CD14-positive monocyte (primary cell): ENCODE measurements around the gene IL27RA. TPM values are rescaled to one million over a fixed set of nuclear protein-coding genes. Genes with fewer than 3 reads are reported as not detected.
"Not testable (repeated sequence)": the region's sequence is repeated elsewhere in the genome, so short reads cannot be mapped to it uniquely, and the experiment has no call there.

ENCODE experiments used
- DNase-seq, 3 donors: peaks; one replicate each; pipeline ENCODE4 v3.0.0-alpha.2; 2011 to 2022
- H2AFZ ChIP-seq: 2 replicates; pipeline ENCODE4 v1.6.0; 2012; ENCODE audit warnings: mild to moderate bottlenecking, low read depth, low read length, inconsistent platforms; ENCODE audit not compliant: insufficient read depth, poor library complexity, severe bottlenecking
- H3K27ac ChIP-seq, 2 donors: 1 replicate in 1 of 2; 2 replicates in 1 of 2; pipeline ENCODE4 v1.5.1; 2012 to 2013; ENCODE audit warnings: low read length in 2 of 2, control low read depth in 1 of 2, inconsistent platforms in 1 of 2, low read depth in 1 of 2, mild to moderate bottlenecking in 1 of 2
- H3K27me3 ChIP-seq, 2 donors: one replicate each; pipeline versions ENCODE4 v1.6.0 to v1.6.1; 2011 to 2013; ENCODE audit warnings: low read length in 2 of 2; ENCODE audit not compliant: control insufficient read depth in 2 of 2, insufficient read depth in 2 of 2
- H3K36me3 ChIP-seq, 2 donors: replicated peaks in 1 of 2; 1 replicate in 1 of 2; 2 replicates in 1 of 2; pipeline versions ENCODE4 v1.5.1 to v1.6.1; 2012 to 2013; ENCODE audit warnings: low read length in 2 of 2, control low read depth in 1 of 2, inconsistent platforms in 1 of 2, mild to moderate bottlenecking in 1 of 2; ENCODE audit not compliant: insufficient read depth in 2 of 2, control insufficient read depth in 1 of 2
- H3K4me1 ChIP-seq, 2 donors: 1 replicate in 1 of 2; 2 replicates in 1 of 2; pipeline versions ENCODE4 v1.5.1 to v1.6.1; 2012 to 2013; ENCODE audit warnings: low read length in 2 of 2, control low read depth in 1 of 2, inconsistent platforms in 1 of 2, mild to moderate bottlenecking in 1 of 2, moderate library complexity in 1 of 2; ENCODE audit not compliant: insufficient read depth in 2 of 2, control insufficient read depth in 1 of 2
- H3K4me2 ChIP-seq: replicated peaks from 2 replicates; pipeline ENCODE3; 2012; ENCODE audit warnings: low read length, moderate library complexity, mild to moderate bottlenecking; ENCODE audit not compliant: poor library complexity, severe bottlenecking; ENCODE audit errors: extremely low read depth
- H3K4me3 ChIP-seq, 3 experiments: fragments of 200-600 bp in 1 of 3; sonication (generic) in 1 of 3; replicated peaks in 1 of 3; 1 replicate in 2 of 3; 2 replicates in 1 of 3; pipeline ENCODE4 v1.5.1; 2011 to 2013; ENCODE audit warnings: low read length in 3 of 3, mild to moderate bottlenecking in 3 of 3, control low read depth in 2 of 3, low read depth in 2 of 3, inconsistent platforms in 1 of 3, moderate library complexity in 1 of 3
- H3K79me2 ChIP-seq: 2 replicates; pipeline ENCODE4 v1.6.0; 2012; ENCODE audit warnings: mild to moderate bottlenecking, control low read depth, inconsistent platforms, low read length, moderate library complexity; ENCODE audit not compliant: insufficient read depth
- H3K9ac ChIP-seq: 2 replicates; pipeline ENCODE4 v1.6.0; 2017; ENCODE audit warnings: low read length, mild to moderate bottlenecking; ENCODE audit not compliant: insufficient read depth, poor library complexity, severe bottlenecking
- H3K9me3 ChIP-seq, 2 donors: replicated peaks in 1 of 2; 1 replicate in 1 of 2; 2 replicates in 1 of 2; pipeline versions ENCODE4 v1.5.1 to v1.6.1; 2012 to 2013; ENCODE audit warnings: low read length in 2 of 2, control low read depth in 1 of 2; ENCODE audit not compliant: control insufficient read depth in 1 of 2, insufficient read depth in 1 of 2
- H4K20me1 ChIP-seq: 2 replicates; pipeline ENCODE4 v1.6.0; 2012; ENCODE audit warnings: mild to moderate bottlenecking, low read length, control low read depth, moderate library complexity; ENCODE audit not compliant: insufficient read depth
- H3K27ac Mint-ChIP-seq, 7 donors: one replicate each; pipeline ENCODE4 v1.8.0; 2020; ENCODE audit warnings: mild to moderate bottlenecking in 7 of 7, mixed read lengths in 7 of 7, moderate library complexity in 6 of 7, inconsistent platforms in 2 of 7
- H3K27me3 Mint-ChIP-seq, 3 donors: one replicate each; pipeline ENCODE4 v1.8.0; 2021 to 2022; ENCODE audit warnings: low read depth in 3 of 3, mild to moderate bottlenecking in 3 of 3, mixed read lengths in 3 of 3, moderate library complexity in 3 of 3, inconsistent platforms in 1 of 3
- H3K36me3 Mint-ChIP-seq, 2 donors: one replicate each; pipeline ENCODE4 v1.8.0; 2020; ENCODE audit warnings: mixed read lengths in 2 of 2, inconsistent platforms in 1 of 2, mild to moderate bottlenecking in 1 of 2
- H3K4me1 Mint-ChIP-seq: one replicate; pipeline ENCODE4 v1.8.0; 2020; ENCODE audit warnings: mild to moderate bottlenecking, mixed read lengths
- H3K4me3 Mint-ChIP-seq, 2 donors: one replicate each; pipeline ENCODE4 v1.8.0; 2020; ENCODE audit warnings: mild to moderate bottlenecking in 2 of 2, mixed read lengths in 2 of 2, moderate library complexity in 1 of 2
- H3K9me3 Mint-ChIP-seq, 7 donors: one replicate each; pipeline ENCODE4 v1.8.0; 2020 to 2022; ENCODE audit warnings: mixed read lengths in 7 of 7, mild to moderate bottlenecking in 6 of 7, moderate library complexity in 6 of 7, inconsistent platforms in 2 of 7
- CTCF ChIP-seq: fragments of 200-600 bp; IDR thresholded peaks from one replicate; pipeline ENCODE4 v1.8.0; 2022; ENCODE audit warnings: antibody characterized with exemption, mild to moderate bottlenecking
- WGBS: methylation state at CpG from one replicate; pipeline ENCODE4 v1.1.5; 2013; ENCODE audit warnings: missing lambda C conversion rate; ENCODE audit not compliant: insufficient coverage; 5-methylcytosine and 5-hydroxymethylcytosine counted together
- intact Hi-C, 2 donors: fragments of 100-400 bp; cut with micrococcal nuclease; formaldehyde crosslinking; loops; one replicate each; pipeline versions ENCODE4 v1.15.0 to v1.15.1; 2023
- polyA plus RNA-seq, 3 donors: library from polyadenylated mRNA; depleted of rRNA in 1 of 3; unstranded in 2 of 3; stranded (reverse) in 1 of 3; fragments of 300-500 nt in 2 of 3; fragments of >200 nt in 1 of 3; fragmentation: Illumina TruSeq in 2 of 3; gene quantifications; 1 replicate in 2 of 3; 2 replicates in 1 of 3; pipeline ENCODE4 v1.2.3, GENCODE V29; 2012 to 2021

The IL27RA gene
- polyA plus RNA-seq, 3 donors, result 40.4 to 61.5 (median 54.9) TPM

GRCh38 chr19:14048443-14049153 lies 17.0 kb downstream of the IL27RA start:
- H3K79me2 ChIP-seq, result no peaks in the 10 kb centered on the region
- peaks cover 5 to 10% of the 10 kb centered on the region in 2 donors for H3K9me3 ChIP-seq
- Mint-ChIP-seq H3K4me1 (peaks cover 11% of the 10 kb centered on the region), H3K36me3 (peaks cover 64 to 92% of the 10 kb centered on the region in 2 donors), H3K9me3 (peaks cover 5 to 16% (median 10%) of the 10 kb centered on the region in 7 donors), H3K4me3 (no peak overlapping the region), H3K27me3 (peaks cover 2 to 4% (median 4%) of the 10 kb centered on the region in 3 donors), H3K27ac (peak overlapping the region in 3 of 7 donors; percentile 36 to 85 (median 48))
- peaks cover 58 to 82% of the 10 kb centered on the region in 2 donors for H3K36me3 ChIP-seq
- peak; percentile 63 to 80 (median 76) for DNase-seq
- peak; percentile 98 for TF ChIP-seq CTCF
- 100% methylated on average over 4 of the region's 8 CpGs for WGBS
- no peak overlapping the region for H3K4me2 ChIP-seq
- H3K27me3 ChIP-seq, result no peaks in the 10 kb centered on the region
- no peaks in the 10 kb centered on the region for H3K4me1 ChIP-seq
- H3K4me3 ChIP-seq, result no peak overlapping the region
- H4K20me1 ChIP-seq, result peaks cover 8% of the 10 kb centered on the region
- no peak overlapping the region for H3K27ac ChIP-seq
- H3K9ac ChIP-seq, result no peak overlapping the region
- intact Hi-C loops, result loop anchor here (5.0 to 10.0 kb wide), 2 partner anchors 96 to 164 kb away; partner anchors contain the start of gene DCAF15 (in 1 of the 2)
- no peak overlapping the region for H2AFZ ChIP-seq

- Histone ChIP-seq H3K27me3 (peaks cover 0 to 6% of the 10 kb centered on the region in 2 donors), H3K36me3 (peaks cover 47 to 64% of the 10 kb centered on the region in 2 donors), H3K9me3 (peaks cover 5 to 10% of the 10 kb centered on the region in 2 donors), H3K4me2 (no peak overlapping the region), H3K27ac (no peak overlapping the region), H3K79me2 (no peaks in the 10 kb centered on the region), H2AFZ (no peak overlapping the region), H4K20me1 (peaks cover 8% of the 10 kb centered on the region), H3K4me3 (no peak overlapping the region), H3K9ac (no peak overlapping the region), H3K4me1 (no peaks in the 10 kb centered on the region)
- 83% methylated on average over 1 of the region's 4 CpGs for WGBS
- Mint-ChIP-seq H3K27me3 (peaks cover 16 to 20% (median 20%) of the 10 kb centered on the region in 3 donors), H3K36me3 (peaks cover 56 to 73% of the 10 kb centered on the region in 2 donors), H3K4me3 (no peak overlapping the region), H3K4me1 (peaks cover 14% of the 10 kb centered on the region), H3K27ac (no peak overlapping the region), H3K9me3 (peaks cover 5 to 16% (median 10%) of the 10 kb centered on the region in 7 donors)
- no peak for DNase-seq
- intact Hi-C loops, result no loop called here
- TF ChIP-seq CTCF, result no peak
These were observed 18.9 kb downstream of the IL27RA start for GRCh38 chr19:14050512-14050911.

- H3K4me3 Mint-ChIP-seq, intact Hi-C loops, H3K9me3 ChIP-seq, H3K27ac ChIP-seq, H3K9ac ChIP-seq, H3K27ac Mint-ChIP-seq, H4K20me1 ChIP-seq, H3K27me3 ChIP-seq, H3K4me3 ChIP-seq, H2AFZ ChIP-seq, H3K79me2 ChIP-seq, DNase-seq, H3K4me1 ChIP-seq, H3K4me2 ChIP-seq: not testable (repeated sequence)
- peaks cover 44 to 59% of the 10 kb centered on the region in 2 donors for H3K36me3 ChIP-seq
- Mint-ChIP-seq H3K27me3 (peaks cover 20 to 23% (median 20%) of the 10 kb centered on the region in 3 donors), H3K36me3 (peaks cover 52 to 69% of the 10 kb centered on the region in 2 donors), H3K4me1 (peaks cover 14% of the 10 kb centered on the region), H3K9me3 (peaks cover 5 to 16% (median 10%) of the 10 kb centered on the region in 7 donors)
- 96% methylated on average over 7 of the region's 11 CpGs for WGBS
These were observed 19.4 kb downstream of the IL27RA start for GRCh38 chr19:14050961-14051360.
